T-helper 9 cell (primary cell): Measurements from ENCODE around the gene PPP1R7.
"Not testable (repeated sequence)": the region's sequence is repeated elsewhere in the genome, so short reads cannot be mapped to it uniquely, and the experiment has no call there.

Experiments used
- DNase-seq: peaks from one replicate; pipeline ENCODE4 v3.0.0-alpha.2; 2020
- total RNA-seq, 2 donors: gene quantifications; one replicate each; lab custom pipeline; 2026; lab: John Stamatoyannopoulos, UW

PPP1R7 gene, protein sequence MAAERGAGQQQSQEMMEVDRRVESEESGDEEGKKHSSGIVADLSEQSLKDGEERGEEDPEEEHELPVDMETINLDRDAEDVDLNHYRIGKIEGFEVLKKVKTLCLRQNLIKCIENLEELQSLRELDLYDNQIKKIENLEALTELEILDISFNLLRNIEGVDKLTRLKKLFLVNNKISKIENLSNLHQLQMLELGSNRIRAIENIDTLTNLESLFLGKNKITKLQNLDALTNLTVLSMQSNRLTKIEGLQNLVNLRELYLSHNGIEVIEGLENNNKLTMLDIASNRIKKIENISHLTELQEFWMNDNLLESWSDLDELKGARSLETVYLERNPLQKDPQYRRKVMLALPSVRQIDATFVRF
- 35.7 to 64.6 reads per million in 2 donors for total RNA-seq

- DNase-seq = peak; percentile 91
These were observed at the start of gene PPP1R7 for GRCh38 chr2:241149925-241150659. PPP1R7 (plus strand) TSS chr2:241150467; CDS start chr2:241150496, 29 bp downstream.

DNA sequence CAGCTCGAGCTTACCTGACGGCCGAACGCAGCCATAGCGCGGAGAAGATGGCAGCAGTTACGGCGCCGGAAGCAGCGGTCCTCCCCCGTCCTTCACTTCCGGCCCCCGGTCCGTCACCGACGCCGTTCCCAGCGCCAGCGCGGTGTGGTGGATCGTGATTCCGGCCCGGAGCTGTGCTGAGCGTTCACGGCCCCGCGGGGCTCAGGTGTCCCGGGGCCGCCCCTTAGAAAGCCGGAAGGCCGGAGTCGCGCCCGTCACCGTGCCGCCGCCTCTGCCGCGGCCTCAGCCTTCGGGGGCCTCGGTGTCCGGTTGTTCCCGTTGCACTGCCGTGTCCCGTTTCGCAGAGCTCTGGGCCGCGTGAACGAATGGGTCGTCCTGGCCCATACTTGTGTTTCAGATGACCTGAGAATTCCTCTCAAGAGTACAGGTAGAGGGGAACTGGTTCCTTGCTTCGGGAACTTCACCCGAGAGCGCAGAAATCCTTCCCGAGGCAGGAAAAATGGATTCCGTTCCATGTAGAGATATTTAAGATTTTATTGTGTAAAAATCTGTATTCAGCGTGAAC is 47.9 kb upstream of the PPP1R7 start, which contains the start of gene MTERF4:
TSS of gene MTERF4 (minus strand) at position 49 of the 565 bp plus-strand sequence. CDS start at position 35, 14 bp downstream.
- peak; percentile 84 for DNase-seq

- DNase-seq = no peak
These were observed 47.1 kb upstream of the PPP1R7 start for GRCh38 chr2:241103176-241103595.

DNA sequence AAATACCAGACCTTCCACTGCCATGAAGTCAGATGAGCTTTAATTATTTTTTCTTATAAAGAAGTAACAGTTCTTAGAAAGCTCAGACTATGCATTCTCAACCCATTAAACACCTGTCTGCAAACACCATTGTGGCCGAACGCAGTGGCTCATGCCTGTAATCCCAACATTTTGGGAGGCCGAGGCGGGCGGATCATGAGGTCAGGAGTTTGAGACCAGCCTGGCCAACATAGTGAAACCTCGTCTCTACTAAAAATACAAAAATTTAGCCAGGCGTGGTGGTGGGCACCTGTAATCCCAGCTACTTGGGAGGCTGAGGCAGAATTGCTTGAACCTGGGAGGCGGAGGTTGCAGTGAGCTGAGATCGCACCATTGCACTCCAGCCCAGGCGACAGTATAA is 45.7 kb upstream of the PPP1R7 start:
- DNase-seq = not testable (repeated sequence)

DNA sequence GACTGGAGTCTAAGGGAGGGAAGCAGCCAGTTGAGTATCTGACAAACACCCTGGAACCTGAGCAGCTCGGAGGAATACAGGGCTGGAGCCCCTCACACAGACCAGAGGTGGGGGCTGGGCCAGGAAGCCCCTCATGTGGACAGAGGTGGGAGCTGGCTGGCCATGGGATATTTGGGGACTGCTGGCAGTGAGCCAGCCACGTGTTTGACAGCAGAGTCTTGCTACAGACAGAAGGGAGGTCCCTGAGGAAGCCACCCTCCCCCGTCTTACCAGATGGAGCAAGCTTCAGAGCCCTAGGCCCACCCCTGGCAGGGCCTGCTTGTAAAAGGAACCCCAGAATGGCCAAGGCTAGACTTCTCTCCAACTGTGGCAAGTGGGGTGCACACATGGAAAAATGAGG is 44.6 kb upstream of the PPP1R7 start:
- DNase-seq = no peak

- DNase-seq = no peak
These were observed 43.1 kb upstream of the PPP1R7 start for GRCh38 chr2:241107031-241107783.

GRCh38 chr2:241108271-241109209 is 41.7 kb upstream of the PPP1R7 start:
- DNase-seq = no peak

DNA sequence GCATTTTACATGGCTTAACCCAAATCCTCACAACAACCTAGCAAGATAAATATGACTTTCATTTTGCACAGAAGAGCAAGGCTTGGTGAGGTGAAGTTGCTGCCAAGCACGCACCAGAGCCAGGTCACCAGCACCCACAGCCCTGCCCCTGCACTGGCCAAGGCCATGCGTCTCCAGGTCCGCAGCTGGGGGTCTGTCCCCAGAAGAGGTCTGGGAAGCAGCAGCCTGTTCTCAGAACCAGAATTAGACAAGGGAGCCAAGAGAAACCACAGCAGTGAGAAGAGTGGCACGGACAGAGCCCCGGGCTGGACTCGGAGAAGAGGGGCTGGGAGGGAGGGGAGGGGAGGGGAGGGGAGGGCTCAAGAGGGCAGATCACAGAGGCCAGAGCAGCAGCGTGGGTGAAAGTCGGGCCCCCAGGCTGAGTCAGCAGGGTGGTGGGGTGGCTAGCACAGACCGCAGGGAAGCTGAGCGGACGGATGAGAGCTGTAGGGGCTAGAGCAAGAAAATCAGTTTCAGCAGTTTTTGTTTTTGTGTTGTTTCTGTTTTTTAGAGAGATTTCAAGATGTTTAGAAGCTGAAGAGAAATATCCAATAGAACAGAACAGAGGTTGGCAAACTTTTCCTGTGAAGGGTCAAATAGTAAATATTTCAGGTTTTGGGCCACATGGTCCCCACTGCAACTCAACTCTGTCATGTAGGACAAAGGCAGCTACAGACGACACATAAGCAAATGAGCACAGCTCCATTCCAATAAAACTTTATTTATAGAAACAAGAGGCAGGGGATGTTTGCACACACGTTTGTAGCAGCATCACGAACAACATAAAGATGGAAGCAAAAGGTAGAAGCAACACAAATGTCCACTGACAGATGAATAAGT is 40.8 kb upstream of the PPP1R7 start:
- DNase-seq = no peak

DNA sequence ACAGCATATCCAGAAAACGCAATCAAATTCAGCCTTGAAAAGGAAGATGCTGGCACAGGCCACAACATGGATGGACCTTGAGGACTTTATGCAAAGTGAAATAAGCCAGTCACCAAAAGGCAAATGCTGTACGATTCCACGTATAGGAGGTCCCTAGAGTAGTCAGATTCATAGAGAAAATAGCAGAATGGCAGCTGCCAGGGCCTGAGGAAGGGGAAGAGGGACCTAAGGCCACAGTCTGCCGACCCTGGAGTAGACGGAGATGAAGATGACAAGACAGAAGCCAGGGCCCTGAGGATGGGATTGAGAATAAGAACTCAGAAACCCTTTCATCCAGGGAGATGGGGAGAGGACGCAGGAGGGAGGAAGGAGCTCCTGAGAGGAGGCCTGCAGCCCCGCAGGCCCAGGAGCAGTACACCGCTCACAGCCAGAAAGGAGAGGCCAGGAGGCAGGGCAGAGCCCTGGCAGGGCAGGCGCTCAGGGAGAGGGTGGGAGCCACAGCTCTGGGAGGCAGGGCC is 40.1 kb upstream of the PPP1R7 start:
- DNase-seq = no peak

- DNase-seq = no peak
These were observed 39.4 kb upstream of the PPP1R7 start for GRCh38 chr2:241110607-241111439.

DNA sequence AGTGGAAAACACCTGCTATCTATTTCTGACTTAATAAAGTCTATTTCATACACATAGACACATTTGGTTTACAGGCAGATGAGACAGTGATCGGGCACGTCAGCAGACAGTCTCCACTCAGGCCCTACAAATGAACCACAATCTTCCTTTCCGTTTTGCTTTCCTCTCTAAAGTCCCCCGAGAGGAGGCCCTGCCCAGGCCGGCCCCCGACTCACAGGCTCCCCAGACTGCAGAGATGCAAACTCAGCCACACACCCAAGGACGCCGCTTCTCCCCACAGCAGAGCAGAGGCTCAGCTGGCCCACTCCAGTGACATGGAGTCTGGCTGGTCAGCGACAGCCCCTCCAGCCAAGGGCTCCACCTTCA is 38.8 kb upstream of the PPP1R7 start:
- no peak for DNase-seq

- no peak for DNase-seq
These were observed 38.2 kb upstream of the PPP1R7 start for GRCh38 chr2:241112046-241112445.

DNA sequence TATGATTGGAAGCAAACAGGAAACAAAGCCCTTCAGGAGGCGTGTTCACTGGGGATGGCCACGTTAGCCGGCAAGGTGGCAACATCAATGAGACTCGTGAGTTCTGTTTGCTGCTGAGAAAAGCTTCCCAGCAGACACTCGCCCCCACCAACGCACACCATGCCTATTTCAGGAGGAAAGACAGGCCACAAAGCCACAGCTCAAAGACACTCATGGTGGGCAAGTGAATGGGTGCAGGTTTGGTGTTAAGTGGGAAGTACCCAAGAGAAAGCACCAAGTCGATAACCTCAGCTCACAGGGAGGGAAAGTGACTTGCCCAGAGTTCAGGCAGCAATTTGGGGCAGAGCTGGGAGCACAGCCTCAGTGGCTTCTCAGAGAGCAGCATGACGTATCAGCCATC is 37.7 kb upstream of the PPP1R7 start:
- peak; percentile 46 for DNase-seq

- DNase-seq = no peak
These were observed 35.4 kb upstream of the PPP1R7 start for GRCh38 chr2:241114836-241115235.

GRCh38 chr2:241115361-241115760 is 34.9 kb upstream of the PPP1R7 start:
- no peak for DNase-seq

DNA sequence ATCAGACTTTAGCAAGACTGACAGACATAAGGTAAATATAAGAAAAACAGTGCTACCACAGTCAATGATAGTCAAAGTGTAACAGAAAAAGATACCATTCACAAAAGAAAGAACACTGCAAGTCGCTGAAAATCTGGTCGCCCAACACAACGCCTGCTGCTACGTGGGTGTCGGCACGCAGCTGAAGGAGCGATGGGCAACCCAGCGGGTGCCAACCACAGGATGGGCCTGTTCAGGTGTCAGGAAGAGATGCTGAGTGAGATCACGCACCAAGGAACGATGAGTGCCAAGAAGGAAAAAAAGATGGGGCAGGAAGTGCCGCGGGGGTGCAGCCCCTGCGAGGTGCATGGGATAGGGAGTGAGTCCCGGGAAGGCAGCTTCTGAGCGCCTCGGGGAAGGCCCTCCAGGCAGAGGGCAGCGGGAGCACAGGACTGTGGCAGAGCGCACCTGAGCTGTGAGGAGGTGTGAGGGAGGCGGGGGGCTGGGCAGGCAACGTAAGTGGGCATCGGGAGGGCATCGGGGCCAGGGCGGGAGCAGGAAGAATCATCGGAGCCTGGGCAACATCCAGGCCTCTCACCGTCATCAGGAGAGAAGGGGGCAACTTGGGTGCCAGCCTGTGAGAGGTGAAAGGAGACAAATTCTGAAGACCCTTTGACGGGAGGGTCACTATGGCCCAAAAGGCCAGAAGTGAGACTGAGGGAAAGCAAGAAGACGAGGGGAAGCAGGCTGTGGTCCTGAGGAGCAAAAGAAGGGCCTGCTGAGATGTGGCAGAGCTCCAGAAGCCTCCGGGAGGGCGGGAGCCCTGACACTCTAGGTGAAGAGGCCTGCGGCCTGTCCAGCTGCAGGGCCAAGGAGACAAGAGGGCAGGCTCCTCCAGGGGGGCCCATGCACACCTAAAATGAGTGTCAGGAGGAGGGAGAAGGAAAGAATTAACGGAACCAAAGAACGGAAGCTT is 33.4 kb upstream of the PPP1R7 start:
- no peak for DNase-seq

- DNase-seq = no peak
These were observed 31.3 kb upstream of the PPP1R7 start for GRCh38 chr2:241118737-241119505.
